Right ventricle myocardium superior (tissue), 1 donor: ENCODE measurements around the gene CCDC92. TPM values are rescaled to one million over a fixed set of nuclear protein-coding genes. Genes with fewer than 3 reads are reported as not detected.

Experiments used
- ATAC-seq: fragments of 200-7000 bp; cut with Tn5 transposase; one replicate; pipeline ENCODE4 v1.9.1; 2020; ENCODE audit warnings: mild to moderate bottlenecking; ENCODE audit not compliant: poor library complexity
- DNase-seq: peaks from one replicate; pipeline ENCODE4 v3.0.0-alpha.2; 2020
- intact Hi-C: fragments of 100-400 bp; cut with DNase I; formaldehyde crosslinking; loops from one replicate; pipeline ENCODE4 v1.11.2; 2022
- total RNA-seq: library from RNA; stranded (reverse); fragmentation: NEBNext Ultra II Directional; extraction: Animal tissue kit (Norgen Biotek cat#: 25700); gene quantifications from one replicate; pipeline ENCODE4 v1.2.1, GENCODE V29; 2021
- donor health status: DM: no; HTN: yes; CAD: no; lungs with severe emphysema.

The CCDC92 gene
- total RNA-seq, 1 donor from 2014 or later: 54.0 TPM

DNA sequence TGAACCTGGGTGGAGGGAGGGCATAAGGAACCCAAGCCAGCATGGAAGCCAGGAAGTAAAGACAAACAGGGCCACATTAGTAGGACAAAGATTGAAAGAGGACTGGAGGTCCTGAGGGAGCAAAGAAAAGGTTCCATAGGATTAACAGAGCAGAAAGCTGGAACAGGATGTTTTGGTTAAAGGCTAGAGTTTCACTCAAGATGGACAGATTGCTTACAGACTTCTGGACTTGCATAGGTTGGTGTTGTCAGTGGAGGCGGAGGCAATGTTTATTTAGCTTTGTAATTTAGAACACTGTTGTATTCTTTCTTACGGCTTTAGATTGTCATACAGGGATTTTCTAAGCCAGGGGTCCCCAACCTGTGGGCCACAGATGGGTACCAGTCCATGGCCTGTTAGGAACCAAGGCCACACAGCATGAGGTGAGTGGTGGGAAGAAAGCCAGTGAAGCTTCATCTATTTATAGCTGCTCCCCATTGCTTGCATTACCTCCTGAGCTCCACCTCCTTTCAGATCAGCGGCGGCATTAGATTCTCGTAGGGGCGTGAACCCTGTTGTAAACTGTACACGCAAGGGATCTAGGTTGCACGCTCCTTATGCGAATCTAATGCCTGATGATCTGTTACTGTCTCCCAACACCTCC, 31.7 kb upstream of the CCDC92 start:
- ATAC-seq (no peak), DNase-seq (no peak)
- intact Hi-C loops: no loop called here

- no peak for ATAC-seq
- intact Hi-C loops: no loop called here
- DNase-seq: no peak
Measured at GRCh38 chr12:124002654-124003053, 30.0 kb upstream of the CCDC92 start.

- DNase-seq: no peak
- intact Hi-C loops: no loop called here
- peak; percentile 44 for ATAC-seq
Measured at GRCh38 chr12:124002021-124002644, 29.5 kb upstream of the CCDC92 start.

DNA sequence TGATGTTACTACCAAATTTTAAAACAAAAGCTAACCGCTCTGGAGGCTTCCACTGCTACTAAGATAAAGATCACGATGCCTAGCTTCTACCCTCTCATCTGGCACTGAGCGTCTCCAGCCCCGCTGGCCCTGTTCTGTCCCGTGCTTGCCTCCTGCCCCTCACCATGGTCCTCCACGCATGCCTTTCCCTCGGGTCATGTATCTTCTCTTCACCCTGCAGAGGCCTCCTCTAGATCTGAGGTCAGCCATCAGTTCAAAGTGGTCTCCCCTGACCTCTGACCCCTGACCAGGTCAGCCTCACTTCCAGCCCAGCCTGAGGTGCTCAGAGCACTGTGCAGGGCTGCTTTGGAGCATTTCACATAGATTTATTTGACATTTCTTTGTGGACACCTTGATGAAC, 28.7 kb upstream of the CCDC92 start:
- ATAC-seq (no peak), DNase-seq (no peak)
- intact Hi-C loops: no loop called here

DNA sequence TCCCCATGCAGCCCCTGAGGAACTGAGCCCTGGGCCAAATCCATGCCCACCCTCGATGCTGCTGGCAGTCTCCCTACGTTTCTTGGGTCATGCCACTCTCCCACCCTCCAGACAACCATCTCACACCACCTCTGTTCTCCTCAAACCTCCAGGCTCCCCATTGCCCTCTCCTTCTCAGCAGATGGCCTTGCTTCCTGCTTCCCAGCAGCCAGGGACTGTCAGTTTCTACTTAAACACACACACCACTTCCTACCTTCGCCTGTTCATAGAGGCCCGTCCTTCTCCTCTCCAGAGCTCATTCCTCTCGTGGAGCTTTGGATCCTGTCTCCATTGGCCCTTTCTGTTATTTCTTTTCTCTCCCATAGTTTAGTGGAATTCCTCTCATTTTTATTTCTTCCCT, 27.5 kb upstream of the CCDC92 start:
- ATAC-seq: no peak
- intact Hi-C loops: no loop called here
- no peak for DNase-seq

DNA sequence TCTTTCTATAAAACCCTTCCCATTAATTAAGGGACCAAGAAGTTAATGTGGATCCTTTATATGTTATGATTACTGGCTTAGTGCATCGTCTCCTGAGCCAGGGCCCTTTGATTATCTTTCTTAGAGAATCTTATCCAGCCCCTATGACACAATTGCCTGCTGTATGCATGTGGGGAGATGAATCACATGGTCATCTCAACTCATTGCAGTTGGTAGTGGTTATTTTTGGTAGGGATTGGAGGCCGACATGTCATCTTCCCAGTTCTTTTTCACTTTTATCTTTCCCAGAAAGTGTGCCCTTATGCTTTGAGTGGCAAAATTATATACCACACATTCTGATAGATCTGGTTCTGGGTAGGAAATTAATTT, 26.3 kb upstream of the CCDC92 start:
- intact Hi-C loops: no loop called here
- ATAC-seq: peak; percentile 9
- no peak for DNase-seq

- intact Hi-C loops: no loop called here
- ATAC-seq (peak; percentile 11), DNase-seq (no peak)
Measured at GRCh38 chr12:123998344-123998990, 25.8 kb upstream of the CCDC92 start.

DNA sequence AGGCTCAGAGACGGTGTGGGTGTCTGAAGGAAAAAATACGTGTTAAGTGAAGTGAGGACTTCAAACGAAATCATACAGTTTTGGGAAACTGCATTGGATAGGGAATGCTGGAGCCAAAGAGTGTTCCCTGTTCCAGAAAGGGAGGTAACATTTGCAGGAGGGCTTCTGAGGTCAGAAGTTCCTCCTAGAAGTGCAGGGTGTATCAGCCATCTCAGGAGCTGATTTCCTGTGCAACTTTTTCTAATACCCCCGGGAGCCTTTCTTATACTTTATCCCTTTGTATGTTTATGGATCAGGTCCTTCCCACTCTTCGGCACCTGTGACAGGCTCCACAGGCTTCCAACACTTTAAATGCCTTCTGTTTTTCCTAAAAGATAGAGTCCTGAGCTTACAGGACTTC, 25.3 kb upstream of the CCDC92 start:
- DNase-seq: no peak
- intact Hi-C loops: no loop called here
- ATAC-seq: no peak

- ATAC-seq (no peak), DNase-seq (no peak)
- intact Hi-C loops: no loop called here
Measured at GRCh38 chr12:123997033-123997822, 24.6 kb upstream of the CCDC92 start.

GRCh38 chr12:123996581-123996980, 23.9 kb upstream of the CCDC92 start:
- ATAC-seq (no peak), DNase-seq (no peak)
- intact Hi-C loops: no loop called here

- intact Hi-C loops: no loop called here
- ATAC-seq: no peak
- no peak for DNase-seq
Measured at GRCh38 chr12:123995023-123995748, 22.6 kb upstream of the CCDC92 start.

GRCh38 chr12:123992118-123992825, 19.6 kb upstream of the CCDC92 start:
- DNase-seq (no peak), ATAC-seq (no peak)
- intact Hi-C loops: no loop called here

DNA sequence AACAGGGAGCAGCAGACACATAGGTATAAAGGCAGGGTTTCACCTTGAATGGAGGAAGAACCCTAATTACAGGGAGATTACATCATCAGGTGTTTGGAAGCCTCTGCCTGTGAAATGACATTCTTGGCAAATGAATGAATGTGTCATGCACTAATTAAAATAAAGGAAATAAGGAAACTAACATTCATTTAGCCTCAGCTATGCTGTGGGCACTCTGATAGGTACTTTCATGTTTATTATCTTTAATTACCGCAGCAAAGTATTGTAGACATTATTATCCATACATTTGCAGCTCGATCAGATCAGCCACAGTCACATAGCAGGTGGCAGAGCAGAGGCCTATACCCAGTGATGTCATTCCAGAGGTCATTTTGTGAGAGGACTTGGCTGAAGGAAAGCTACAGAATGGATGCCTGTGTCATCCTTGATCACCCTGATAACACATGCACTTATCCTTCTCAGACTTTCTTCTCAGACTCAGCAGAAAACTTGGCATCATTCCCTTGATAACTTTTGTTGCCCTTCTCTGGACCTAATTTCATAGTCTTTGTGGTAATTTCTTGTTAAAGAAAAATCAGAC, 18.8 kb upstream of the CCDC92 start:
- DNase-seq (no peak), ATAC-seq (no peak)
- intact Hi-C loops: no loop called here

DNA sequence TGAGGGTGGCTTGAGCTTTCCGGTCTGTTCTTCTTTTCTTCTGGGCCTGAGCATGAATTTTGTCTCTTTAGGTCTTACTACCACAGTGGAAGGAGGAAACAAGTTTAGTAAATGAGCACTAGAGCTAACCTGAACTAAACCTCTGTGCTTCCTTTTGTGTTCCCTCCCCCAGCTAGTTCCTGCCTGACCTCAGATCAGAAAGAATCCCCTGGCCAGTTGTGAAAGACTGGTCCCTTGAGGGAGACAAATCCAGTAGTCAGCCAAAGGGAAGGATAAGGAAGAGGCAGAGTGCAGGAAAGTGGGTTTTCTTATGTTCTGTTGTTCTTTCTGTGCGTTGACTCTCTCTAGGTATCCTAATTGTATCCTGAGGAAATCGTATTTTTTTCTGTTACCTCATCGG, 17.9 kb upstream of the CCDC92 start:
- DNase-seq: no peak
- ATAC-seq: peak; percentile 44
- intact Hi-C loops: no loop called here

- intact Hi-C loops: no loop called here
- ATAC-seq (peak; percentile 35), DNase-seq (no peak)
Measured at GRCh38 chr12:123989753-123990152, 17.1 kb upstream of the CCDC92 start.

DNA sequence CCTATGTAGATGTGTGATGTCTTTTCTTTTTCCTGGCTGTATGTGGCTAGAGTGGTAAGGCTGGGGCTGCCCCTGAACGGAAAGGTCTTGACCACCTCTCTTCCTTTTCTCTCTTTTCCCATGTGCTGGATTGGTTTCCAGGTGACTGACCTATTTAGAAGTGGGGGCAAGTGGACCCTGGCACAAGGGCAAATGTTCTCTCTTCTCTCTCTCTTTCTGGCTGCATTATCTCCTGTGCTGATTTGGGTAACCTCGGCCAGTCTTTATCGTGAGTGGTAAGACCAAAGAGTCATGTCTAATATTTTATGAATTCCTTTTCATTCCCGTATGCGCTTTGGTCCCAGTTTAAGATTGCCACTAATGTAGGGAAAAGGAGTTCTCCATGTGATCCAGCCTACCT, 16.5 kb upstream of the CCDC92 start:
- ATAC-seq (no peak), DNase-seq (no peak)
- intact Hi-C loops: no loop called here

DNA sequence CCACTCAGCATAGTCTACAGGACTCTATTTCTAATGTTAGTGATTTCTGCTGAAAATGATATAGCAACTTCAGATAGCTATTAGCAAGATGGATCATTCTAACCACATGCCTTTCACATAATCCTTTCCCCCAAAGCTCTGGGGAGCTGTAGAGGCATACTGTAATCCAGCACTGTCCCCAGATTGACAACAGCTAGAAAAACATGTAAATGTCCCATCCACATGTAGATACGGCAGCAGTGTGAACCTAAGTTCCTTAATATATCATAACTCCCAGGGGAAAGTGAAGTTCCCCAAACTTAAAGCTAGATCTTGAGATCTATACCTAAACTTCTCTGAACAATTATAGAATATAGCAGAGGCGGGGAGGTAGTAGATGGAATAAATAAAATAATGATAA, 14.4 kb upstream of the CCDC92 start:
- no peak for ATAC-seq
- intact Hi-C loops: no loop called here
- DNase-seq: no peak

DNA sequence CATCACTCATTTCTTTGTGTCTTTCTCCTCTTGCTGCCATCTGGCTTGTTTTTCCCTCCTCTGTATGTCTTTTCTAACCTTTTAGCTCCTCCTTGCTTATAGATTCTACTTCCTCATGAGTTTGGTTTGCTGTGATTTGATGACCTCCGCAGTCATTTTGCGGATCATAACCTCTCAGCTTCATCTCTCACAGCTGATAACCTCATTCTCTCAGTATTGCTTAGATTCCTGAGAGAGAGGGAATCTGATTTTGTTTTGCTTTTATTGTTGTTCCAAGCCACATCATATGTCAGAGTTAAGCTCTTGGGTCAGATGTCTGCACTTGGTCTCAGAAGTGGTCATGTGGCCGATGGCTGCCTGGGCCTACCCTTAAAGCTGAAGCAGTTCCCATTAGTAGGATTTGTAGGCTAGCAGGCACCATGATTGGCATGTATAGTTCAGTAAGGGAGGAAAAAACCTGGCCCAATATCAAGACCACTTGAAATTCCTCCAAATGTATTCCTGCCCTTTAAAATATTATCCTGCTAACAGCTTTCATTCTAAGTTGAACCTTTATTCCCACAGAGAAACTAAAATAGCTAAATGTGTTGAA, 13.8 kb upstream of the CCDC92 start:
- DNase-seq: no peak
- peak; percentile 62 for ATAC-seq
- intact Hi-C loops: no loop called here
